BE2C (cell line): ENCODE measurements around the gene GMEB2.
A peak's percentile ranks its signal among the peaks of the same experiment; 100 is the strongest.
"Not testable (repeated sequence)": the region's sequence is repeated elsewhere in the genome, so short reads cannot be mapped to it uniquely, and the experiment has no call there.

Experiments used
- DNase-seq: peaks from one replicate; pipeline ENCODE4 v3.0.0-alpha.2; 2020
- H3K27me3 ChIP-seq: fragments of 250-450 bp; sonication (Bioruptor Pico); 2 replicates; pipeline ENCODE4 v1.5.1; 2020; ENCODE audit warnings: mild to moderate bottlenecking
- H3K36me3 ChIP-seq: fragments of 250-450 bp; sonication (Bioruptor Pico); 2 replicates; pipeline ENCODE4 v1.5.1; 2020; ENCODE audit warnings: mild to moderate bottlenecking
- H3K4me1 ChIP-seq: fragments of 250-450 bp; sonication (Bioruptor Pico); 2 replicates; pipeline ENCODE4 v1.5.1; 2020
- H3K4me3 ChIP-seq: 2 replicates; pipeline ENCODE4 v1.5.1; 2011; ENCODE audit warnings: low read depth, low read length
- H3K9me3 ChIP-seq: fragments of 250-450 bp; sonication (Bioruptor Pico); 2 replicates; pipeline ENCODE4 v1.5.1; 2020
- CTCF ChIP-seq: IDR thresholded peaks from 2 replicates; pipeline ENCODE4 v1.5.1; 2012; ENCODE audit warnings: mild to moderate bottlenecking, low read depth, low read length

The GMEB2 gene

GRCh38 chr20:63641792-63642523, 15.1 kb upstream of the GMEB2 start:
- no peaks in the 10 kb centered on the region for H3K9me3 ChIP-seq
- H3K4me3 ChIP-seq = peak overlapping the region; percentile 38
- peaks cover 3% of the 10 kb centered on the region for H3K4me1 ChIP-seq
- peaks cover 3% of the 10 kb centered on the region; the same call in 1 of the 2 replicates for H3K27me3 ChIP-seq
- peaks cover 31% of the 10 kb centered on the region for H3K36me3 ChIP-seq
- DNase-seq = peak; percentile 93
- TF ChIP-seq CTCF = peak; percentile 40

- no peak for TF ChIP-seq CTCF
- no peak for DNase-seq
- peaks cover 3% of the 10 kb centered on the region for H3K4me1 ChIP-seq
- peaks cover 3% of the 10 kb centered on the region; the same call in 1 of the 2 replicates for H3K27me3 ChIP-seq
- H3K4me3 ChIP-seq = no peak overlapping the region
- peaks cover 26% of the 10 kb centered on the region for H3K36me3 ChIP-seq
- H3K9me3 ChIP-seq = no peaks in the 10 kb centered on the region
These were observed 14.4 kb upstream of the GMEB2 start for GRCh38 chr20:63641146-63641791.

- not testable (repeated sequence) for H3K9me3 ChIP-seq, H3K27me3 ChIP-seq, DNase-seq, H3K4me1 ChIP-seq, H3K4me3 ChIP-seq
- H3K36me3 ChIP-seq = peaks cover 26% of the 10 kb centered on the region
These were observed 13.8 kb upstream of the GMEB2 start for GRCh38 chr20:63640686-63641085.

- no peak overlapping the region for H3K4me3 ChIP-seq
- H3K9me3 ChIP-seq = no peaks in the 10 kb centered on the region
- H3K27me3 ChIP-seq = peaks cover 3% of the 10 kb centered on the region; the same call in 1 of the 2 replicates
- peaks cover 23% of the 10 kb centered on the region for H3K36me3 ChIP-seq
- peaks cover 3% of the 10 kb centered on the region for H3K4me1 ChIP-seq
- no peak for TF ChIP-seq CTCF
- DNase-seq = no peak
These were observed 13.2 kb upstream of the GMEB2 start for GRCh38 chr20:63640086-63640485.

GRCh38 chr20:63639093-63639975, 12.4 kb upstream of the GMEB2 start:
- Histone ChIP-seq H3K9me3 (no peaks in the 10 kb centered on the region), H3K27me3 (peaks cover 3% of the 10 kb centered on the region; the same call in 1 of the 2 replicates), H3K4me3 (no peak overlapping the region), H3K4me1 (peaks cover 3% of the 10 kb centered on the region), H3K36me3 (peaks cover 21% of the 10 kb centered on the region)
- no peak for DNase-seq
- no peak for TF ChIP-seq CTCF
